Left lung (tissue), 10 donors: Measurements from ENCODE around the gene C12orf76. TPM values are rescaled to one million over a fixed set of nuclear protein-coding genes. Genes with fewer than 3 reads are reported as not detected.
A peak's percentile ranks its signal among the peaks of the same experiment; 100 is the strongest.

ENCODE experiments used
- ATAC-seq: fragments of 200-7000 bp; cut with Tn5 transposase; one replicate; pipeline ENCODE4 v1.9.1; 2020; ENCODE audit warnings: moderate library complexity
- DNase-seq, 4 donors: peaks; one replicate each; pipeline ENCODE4 v3.0.0-alpha.2; 2013 to 2020
- H3K27ac ChIP-seq, 2 donors: fragments of 200-600 bp; sonication (generic) in 1 of 2; one replicate each; pipeline versions ENCODE4 v1.5.0 to v1.8.0; 2020 to 2021
- H3K27me3 ChIP-seq, 2 donors: fragments of 200-600 bp; sonication (generic) in 1 of 2; one replicate each; pipeline versions ENCODE4 v1.5.0 to v1.8.0; 2020 to 2021
- H3K36me3 ChIP-seq, 2 donors: fragments of 200-600 bp; sonication (generic) in 1 of 2; one replicate each; pipeline versions ENCODE4 v1.5.0 to v1.8.0; 2020 to 2021
- H3K4me1 ChIP-seq, 2 donors: fragments of 200-600 bp; one replicate each; pipeline ENCODE4 v1.8.0; 2021
- H3K4me3 ChIP-seq, 2 donors: fragments of 200-600 bp; sonication (generic) in 1 of 2; one replicate each; pipeline versions ENCODE4 v1.5.0 to v1.8.0; 2020 to 2021; ENCODE audit warnings: mild to moderate bottlenecking in 1 of 2
- H3K9me3 ChIP-seq, 2 donors: fragments of 200-600 bp; sonication (generic) in 1 of 2; one replicate each; pipeline versions ENCODE4 v1.5.0 to v1.8.0; 2020 to 2021
- CTCF ChIP-seq, 2 donors: fragments of 200-600 bp; sonication (generic) in 1 of 2; IDR thresholded peaks; one replicate each; pipeline versions ENCODE4 v1.5.0 to v1.8.0; 2021; ENCODE audit warnings: antibody characterized with exemption in 2 of 2
- intact Hi-C, 2 donors: fragments of 100-400 bp; cut with DNase I; formaldehyde crosslinking; loops; one replicate each; pipeline versions ENCODE4 v1.11.2 to v1.14.2; 2022
- polyA plus RNA-seq, 6 donors: library from polyadenylated mRNA; unstranded; fragments of 120-200 nt; gene quantifications; one replicate each; pipeline ENCODE4 v1.2.1, GENCODE V29; 2013; ENCODE audit not compliant: insufficient read length in 6 of 6
- total RNA-seq, 2 donors: library from RNA; stranded (reverse); fragmentation: NEBNext Ultra II Directional; extraction: Animal tissue kit (Norgen Biotek cat#: 25700); gene quantifications; one replicate each; pipeline ENCODE4 v1.2.1, GENCODE V29; 2021
- donor health status: DM: no; HTN: yes; CAD: no.
- donor health status: DM: no; HTN: no; CAD: no.

C12orf76 gene
- total and polyA plus RNA-seq, 8 donors = 13.9 to 36.6 (median 34.5) TPM

- H3K36me3 ChIP-seq = peaks cover 0 to 11% of the 10 kb centered on the region in 2 donors
- intact Hi-C loops = no loop called here
- no peak for TF ChIP-seq CTCF (IDR thresholded peaks at IDR 0.05)
- H3K27me3 ChIP-seq = no peaks in the 10 kb centered on the region
- DNase-seq (peak in 1 of 4 donors; percentile 38), ATAC-seq (no peak)
- H3K4me3 ChIP-seq = peak overlapping the region; percentile 80 to 96
- peak overlapping the region; percentile 73 to 90 for H3K27ac ChIP-seq
- no peaks in the 10 kb centered on the region for H3K9me3 ChIP-seq
- H3K4me1 ChIP-seq = peaks cover 13 to 71% of the 10 kb centered on the region in 2 donors
These were observed 48.7 kb downstream of the C12orf76 start for GRCh38 chr12:109999649-109999971.

- peak within 1 kb of the TSS; percentile 73 to 90 for H3K27ac ChIP-seq
- no peaks in the 10 kb centered on the region for H3K27me3 ChIP-seq
- H3K4me3 ChIP-seq = peak within 1 kb of the TSS; percentile 80 to 96
- H3K9me3 ChIP-seq = no peaks in the 10 kb centered on the region
- ATAC-seq (peak; percentile 86), DNase-seq (peak; percentile 91 to 95 (median 94))
- no peak for TF ChIP-seq CTCF (IDR thresholded peaks at IDR 0.05)
- H3K36me3 ChIP-seq = peaks cover 0 to 11% of the 10 kb centered on the region in 2 donors
- intact Hi-C loops = no loop called here
- H3K4me1 ChIP-seq = peaks cover 17 to 72% of the 10 kb centered on the region in 2 donors
These were observed 49.2 kb downstream of the C12orf76 start, which contains the start of gene ANKRD13A for GRCh38 chr12:109998904-109999648. Gene ANKRD13A, plus strand, starts transcription at chr12:109999430. Its CDS starts 259 bp downstream, at chr12:109999689.

- peaks cover 17 to 75% of the 10 kb centered on the region in 2 donors for H3K4me1 ChIP-seq
- peaks cover 0 to 9% of the 10 kb centered on the region in 2 donors for H3K36me3 ChIP-seq
- ATAC-seq = no peak
- no peak for TF ChIP-seq CTCF (IDR thresholded peaks at IDR 0.05)
- H3K27me3 ChIP-seq = no peaks in the 10 kb centered on the region
- no peaks in the 10 kb centered on the region for H3K9me3 ChIP-seq
- peak overlapping the region; percentile 80 to 96 for H3K4me3 ChIP-seq
- peak overlapping the region; percentile 73 to 90 for H3K27ac ChIP-seq
- DNase-seq = no peak
- intact Hi-C loops = no loop called here
These were observed 50.0 kb downstream of the C12orf76 start for GRCh38 chr12:109998241-109998903.

- Histone ChIP-seq H3K36me3 (no peaks in the 10 kb centered on the region), H3K27me3 (no peaks in the 10 kb centered on the region), H3K9me3 (no peaks in the 10 kb centered on the region), H3K4me1 (peaks cover 14 to 75% of the 10 kb centered on the region in 2 donors), H3K4me3 (no peak overlapping the region), H3K27ac (no peak overlapping the region)
- ATAC-seq (no peak), DNase-seq (no peak)
- intact Hi-C loops = no loop called here
- no peak for TF ChIP-seq CTCF (IDR thresholded peaks at IDR 0.05)
These were observed 50.9 kb downstream of the C12orf76 start for GRCh38 chr12:109997393-109997792.

GRCh38 chr12:109996483-109996853 is 51.9 kb downstream of the C12orf76 start:
- H3K36me3 ChIP-seq = peaks cover 0 to 3% of the 10 kb centered on the region in 2 donors
- H3K4me1 ChIP-seq = peaks cover 8 to 66% of the 10 kb centered on the region in 2 donors
- DNase-seq (no peak), ATAC-seq (no peak)
- TF ChIP-seq CTCF (IDR thresholded peaks at IDR 0.05) = no peak
- H3K27ac ChIP-seq = peak overlapping the region; percentile 85 to 99
- H3K27me3 ChIP-seq = no peaks in the 10 kb centered on the region
- H3K9me3 ChIP-seq = no peaks in the 10 kb centered on the region
- intact Hi-C loops = no loop called here
- H3K4me3 ChIP-seq = peak overlapping the region; percentile 96 to 99
